DOHH2 (cell line): ENCODE data around the gene SPATA13.

Experiments used
- H3F3A ChIP-seq: fragments of 200-600 bp; sonication (generic), shearing (Covaris generic); 2 replicates; pipeline ENCODE4 v1.6.0; 2016; ENCODE audit warnings: antibody characterized with exemption, mild to moderate bottlenecking; ENCODE audit not compliant: control insufficient read depth, insufficient read depth
- H3K27ac ChIP-seq: fragments of 200-600 bp; sonication (generic); 2 replicates; pipeline ENCODE4 v1.5.1; 2014; ENCODE audit warnings: low read depth, mild to moderate bottlenecking, low read length, moderate library complexity
- H3K27me3 ChIP-seq: fragments of 200-600 bp; sonication (generic); 2 replicates; pipeline ENCODE4 v1.6.1; 2014; ENCODE audit warnings: mild to moderate bottlenecking, low read length, mixed read lengths; ENCODE audit not compliant: control insufficient read depth
- H3K36me3 ChIP-seq: fragments of 200-600 bp; sonication (generic); 2 replicates; pipeline ENCODE4 v1.6.1; 2014; ENCODE audit warnings: mild to moderate bottlenecking, low read length, moderate library complexity, mixed read lengths; ENCODE audit not compliant: control insufficient read depth
- H3K4me1 ChIP-seq: fragments of 200-600 bp; sonication (generic); 2 replicates; pipeline ENCODE4 v1.6.1; 2014; ENCODE audit warnings: mild to moderate bottlenecking, low read length, mixed read lengths; ENCODE audit not compliant: control insufficient read depth
- H3K4me2 ChIP-seq: fragments of 200-600 bp; sonication (generic); 2 replicates; pipeline ENCODE4 v1.6.0; 2014; ENCODE audit warnings: mild to moderate bottlenecking, low read length, moderate library complexity
- H3K4me3 ChIP-seq: fragments of 200-600 bp; sonication (generic); 2 replicates; pipeline ENCODE4 v1.5.1; 2014; ENCODE audit warnings: mild to moderate bottlenecking, low read length, mixed read lengths
- H3K79me2 ChIP-seq: fragments of 200-600 bp; sonication (generic); 2 replicates; pipeline ENCODE4 v1.6.1; 2014; ENCODE audit warnings: mild to moderate bottlenecking, low read length, mixed read lengths; ENCODE audit not compliant: control insufficient read depth
- H3K9me2 ChIP-seq: fragments of 200-600 bp; sonication (generic); replicated peaks from 2 replicates; pipeline ENCODE4 v1.6.1; 2014; ENCODE audit warnings: mild to moderate bottlenecking, low read length, mixed read lengths; ENCODE audit not compliant: control insufficient read depth
- H3K9me3 ChIP-seq: fragments of 200-600 bp; sonication (generic); 2 replicates; pipeline ENCODE4 v1.6.1; 2014; ENCODE audit warnings: antibody characterized with exemption, low read length, mixed read lengths; ENCODE audit not compliant: control insufficient read depth, insufficient read depth
- H4K20me1 ChIP-seq: fragments of 200-600 bp; sonication (generic); 2 replicates; pipeline ENCODE4 v1.6.0; 2014; ENCODE audit warnings: low read depth, mild to moderate bottlenecking, antibody characterized with exemption, low read length, moderate library complexity; ENCODE audit not compliant: control insufficient read depth, insufficient read depth
- CTCF ChIP-seq: fragments of 200-600 bp; sonication (generic); IDR thresholded peaks from one replicate; pipeline ENCODE4 v1.5.1; 2014; ENCODE audit warnings: antibody characterized with exemption, mild to moderate bottlenecking, low read depth, low read length; ENCODE audit not compliant: poor library complexity, severe bottlenecking
- EZH2phosphoT487 ChIP-seq: fragments of 200-600 bp; sonication (generic); IDR thresholded peaks from 2 replicates; pipeline ENCODE4 v1.6.1; 2017; ENCODE audit warnings: borderline replicate concordance, mild to moderate bottlenecking, antibody characterized with exemption, low read length, moderate library complexity, mixed read lengths

Gene SPATA13

GRCh38 chr13:24230428-24231072 lies 70.0 kb downstream of the SPATA13 start:
- no peak overlapping the region for H3K4me3 ChIP-seq
- no peaks in the 10 kb centered on the region for H3K9me3 ChIP-seq
- no peaks in the 10 kb centered on the region for H4K20me1 ChIP-seq
- H3K79me2 ChIP-seq: peaks cover 6% of the 10 kb centered on the region; the same call in 1 of the 2 replicates
- 0 out of 2 replicates have a peak, but pooled peaks cover 3% of the 10 kb centered on the region for H3K27me3 ChIP-seq
- no peak overlapping the region for H3K4me2 ChIP-seq
- no peaks in the 10 kb centered on the region for H3K36me3 ChIP-seq
- no peaks in the 10 kb centered on the region for H3K9me2 ChIP-seq
- H3K27ac ChIP-seq: no peak overlapping the region
- TF ChIP-seq CTCF (no peak), EZH2phosphoT487 (no peak)
- H3F3A ChIP-seq: 0 out of 2 replicates have a peak, but pooled peaks cover 4% of the 10 kb centered on the region
- H3K4me1 ChIP-seq: peaks cover 8% of the 10 kb centered on the region

- H4K20me1 ChIP-seq: no peaks in the 10 kb centered on the region
- TF ChIP-seq EZH2phosphoT487 (no peak), CTCF (no peak)
- no peak overlapping the region for H3K4me3 ChIP-seq
- H3F3A ChIP-seq: 0 out of 2 replicates have a peak, but pooled peaks cover 4% of the 10 kb centered on the region
- no peaks in the 10 kb centered on the region for H3K9me3 ChIP-seq
- H3K27ac ChIP-seq: no peak overlapping the region
- peaks cover 7% of the 10 kb centered on the region for H3K4me1 ChIP-seq
- no peak overlapping the region for H3K4me2 ChIP-seq
- H3K36me3 ChIP-seq: no peaks in the 10 kb centered on the region
- 0 out of 2 replicates have a peak, but pooled peaks cover 3% of the 10 kb centered on the region for H3K27me3 ChIP-seq
- H3K79me2 ChIP-seq: peaks cover 6% of the 10 kb centered on the region; the same call in 1 of the 2 replicates
- H3K9me2 ChIP-seq: no peaks in the 10 kb centered on the region
Measured at GRCh38 chr13:24231377-24231776, 70.9 kb downstream of the SPATA13 start.

- H3K79me2 ChIP-seq: peaks cover 6% of the 10 kb centered on the region; the same call in 1 of the 2 replicates
Measured at GRCh38 chr13:24232037-24232436, 71.5 kb downstream of the SPATA13 start.

More at GRCh38 chr13:24232037-24232436, 71.5 kb downstream of the SPATA13 start:
- Histone ChIP-seq H3K9me2 (no peaks in the 10 kb centered on the region), H3K27me3 (0 out of 2 replicates have a peak, but pooled peaks cover 3% of the 10 kb centered on the region), H3K4me3 (no peak overlapping the region), H3K36me3 (no peaks in the 10 kb centered on the region), H3K4me2 (no peak overlapping the region), H3K9me3 (no peaks in the 10 kb centered on the region), H3K27ac (no peak overlapping the region), H3F3A (0 out of 2 replicates have a peak, but pooled peaks cover 4% of the 10 kb centered on the region), H3K4me1 (peaks cover under 1% of the 10 kb centered on the region), H4K20me1 (no peaks in the 10 kb centered on the region)
- TF ChIP-seq EZH2phosphoT487 (no peak), CTCF (no peak)
